ENCODE data around the gene CLRN3. TPM values are rescaled to one million over a fixed set of nuclear protein-coding genes. Genes with fewer than 3 reads are reported as not detected.

Gene CLRN3
- total RNA-seq, 1 donor from 2014 or later: not detected

DNA sequence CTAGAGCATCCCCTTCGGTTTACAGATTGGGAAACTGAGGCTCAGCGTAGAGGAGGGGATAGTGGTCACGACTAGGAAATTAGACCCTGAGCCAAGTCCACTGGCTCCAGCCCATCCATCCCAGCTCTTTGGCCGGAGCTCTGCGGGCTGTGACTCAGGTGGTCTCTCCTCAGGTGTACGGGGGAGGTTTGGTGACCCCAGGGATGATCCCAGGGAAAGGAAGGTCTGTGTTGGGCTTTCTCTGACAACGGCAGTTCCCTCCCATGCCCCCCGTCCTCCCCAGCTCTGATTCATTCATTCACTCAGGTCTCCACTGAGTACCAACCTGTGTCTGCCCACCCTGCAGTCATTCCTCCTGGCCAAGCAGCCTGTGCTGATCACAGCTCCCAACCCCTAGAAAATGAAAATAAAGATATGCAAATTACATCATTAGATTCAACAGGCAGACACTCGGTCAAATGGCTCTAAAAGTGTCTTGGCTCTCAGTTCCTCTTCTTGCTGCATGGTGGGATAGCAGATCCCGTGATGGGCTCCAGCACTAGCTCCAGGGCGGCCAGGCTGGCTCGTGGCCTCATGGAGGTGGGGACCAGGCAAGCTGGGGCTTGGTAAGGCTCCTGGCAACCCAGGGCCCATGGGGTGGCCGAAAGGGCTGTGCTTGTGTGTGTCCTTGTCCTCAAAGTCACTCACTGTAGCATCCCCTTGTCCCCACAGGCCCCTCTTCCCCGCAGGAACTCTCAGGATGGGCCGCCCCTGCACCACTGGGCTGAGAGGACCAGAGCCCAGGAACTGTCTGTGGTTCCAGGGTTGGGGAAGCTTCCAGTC lies 37.8 kb downstream of the CLRN3 start:
- intact Hi-C loops (cut with DNase I): loop anchor here (2.0 kb wide), 1 partner anchor 138 kb away; no protein-coding TSS in a partner anchor
- DNase-seq (ENCODE audit: low spot score): no peak

DNA sequence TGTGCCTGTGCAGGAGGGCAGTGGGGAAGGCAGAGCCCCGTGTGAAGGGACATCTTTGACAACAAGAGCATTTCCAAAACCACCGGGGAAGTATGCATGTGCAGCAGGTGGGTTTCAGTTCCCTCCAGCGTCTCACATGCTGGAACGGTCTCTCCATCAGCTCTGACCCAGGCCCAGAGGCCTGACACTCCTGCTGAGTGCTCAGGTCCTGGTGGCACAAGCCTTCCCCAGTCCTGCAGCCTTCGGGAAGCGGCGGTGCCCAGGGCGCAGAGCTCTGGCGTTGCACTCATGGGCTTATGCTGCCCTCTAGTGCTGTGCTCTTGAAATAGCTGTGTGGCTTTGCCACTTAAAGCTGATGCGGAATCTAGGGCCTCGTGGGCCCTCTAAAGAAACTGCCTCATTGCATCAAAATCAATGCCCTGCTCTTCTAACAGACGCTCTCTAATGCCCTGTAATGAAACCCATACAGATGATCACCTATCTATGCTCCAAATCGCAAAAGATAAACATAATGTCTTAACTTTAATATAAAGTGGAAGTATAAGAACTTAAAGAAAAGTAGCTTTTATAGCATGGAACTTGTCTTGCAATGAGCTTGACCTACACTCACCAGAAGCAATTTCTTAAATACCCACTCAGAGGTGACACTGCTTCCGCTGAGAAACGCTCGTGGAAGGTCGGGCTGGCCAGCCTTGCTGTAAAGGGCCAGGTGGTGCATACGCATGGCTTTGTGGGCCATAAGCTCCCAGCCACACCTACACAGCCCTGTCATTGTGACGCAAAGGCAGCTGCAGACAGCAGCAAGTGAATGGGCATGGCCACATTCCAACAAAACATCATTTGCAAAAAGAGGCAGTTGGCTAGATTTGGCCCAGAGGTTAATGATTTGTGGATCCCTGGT lies 38.6 kb downstream of the CLRN3 start:
- no peak for DNase-seq (ENCODE audit: low spot score)
- intact Hi-C loops (cut with DNase I): loop anchor here (2.0 kb wide), 1 partner anchor 137 kb away; no protein-coding TSS in a partner anchor

DNA sequence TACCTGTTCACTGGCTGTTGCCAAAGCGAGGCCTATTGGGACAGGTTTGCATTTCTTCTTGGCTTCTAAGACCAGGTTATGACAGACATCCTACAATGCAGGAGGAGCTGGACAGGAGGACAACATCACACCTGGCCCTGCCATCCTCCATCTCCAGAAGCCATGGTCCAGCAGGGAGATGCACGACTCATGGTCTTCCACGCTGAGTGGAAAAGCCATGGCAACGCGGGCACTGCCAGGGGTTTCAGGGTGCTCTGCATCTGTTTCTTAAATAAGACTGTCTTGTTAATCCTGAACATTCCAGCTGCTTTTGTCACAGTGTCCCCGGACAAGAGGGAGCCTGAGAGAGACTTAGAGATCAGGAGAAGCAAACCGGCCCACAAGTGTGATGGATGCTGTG lies 40.3 kb downstream of the CLRN3 start:
- intact Hi-C loops (cut with DNase I): no loop called here
- no peak for DNase-seq (ENCODE audit: low spot score)

DNA sequence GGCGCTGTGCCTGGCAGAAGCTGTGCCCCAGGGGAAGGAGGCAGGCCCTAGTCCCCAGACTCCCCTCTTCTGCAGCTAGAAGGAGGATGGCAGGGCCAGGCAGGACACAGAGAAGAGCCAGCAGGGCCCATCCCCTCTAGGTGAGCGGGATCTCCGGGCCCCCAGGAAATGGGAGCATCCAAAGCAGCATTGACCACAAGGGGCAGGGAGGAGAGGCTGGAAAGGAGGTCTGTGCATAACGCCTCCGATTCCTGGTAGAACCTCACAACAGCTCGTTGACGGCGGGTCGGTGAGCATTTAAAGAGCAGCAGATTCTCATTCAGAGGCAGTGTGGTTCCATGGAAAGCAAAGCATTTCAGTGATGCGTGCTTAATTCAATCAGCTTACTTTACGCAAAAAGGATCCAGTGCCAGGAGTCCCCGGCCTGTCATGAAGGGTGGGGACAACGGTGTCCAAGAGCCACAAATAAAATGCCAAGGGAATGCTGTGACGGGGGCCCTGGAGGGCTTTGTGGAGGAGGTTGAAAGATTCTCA lies 41.0 kb downstream of the CLRN3 start:
- intact Hi-C loops (cut with DNase I): no loop called here
- no peak for DNase-seq (ENCODE audit: low spot score)

DNA sequence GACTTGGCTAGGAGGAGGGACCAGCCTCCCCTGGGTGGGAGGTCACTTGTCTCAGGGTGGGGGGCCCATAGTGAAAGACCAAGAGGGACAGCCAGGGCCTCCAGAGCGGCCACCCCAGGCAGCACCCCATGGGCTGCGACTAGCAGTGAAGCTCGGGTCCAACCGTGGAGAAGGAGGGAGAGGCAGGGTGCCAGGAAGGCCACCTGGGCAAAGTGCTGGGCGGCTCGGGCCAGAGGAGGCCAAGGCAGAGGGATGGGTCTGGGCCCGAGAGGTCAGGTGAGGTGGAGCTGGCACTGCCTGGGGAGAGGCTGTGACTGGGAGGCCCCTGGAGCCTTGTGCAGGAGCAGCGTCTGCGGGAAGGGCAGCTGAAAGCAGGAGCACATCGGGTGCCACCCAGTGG lies 41.8 kb downstream of the CLRN3 start:
- no peak for DNase-seq (ENCODE audit: low spot score)
- intact Hi-C loops (cut with DNase I): no loop called here

DNA sequence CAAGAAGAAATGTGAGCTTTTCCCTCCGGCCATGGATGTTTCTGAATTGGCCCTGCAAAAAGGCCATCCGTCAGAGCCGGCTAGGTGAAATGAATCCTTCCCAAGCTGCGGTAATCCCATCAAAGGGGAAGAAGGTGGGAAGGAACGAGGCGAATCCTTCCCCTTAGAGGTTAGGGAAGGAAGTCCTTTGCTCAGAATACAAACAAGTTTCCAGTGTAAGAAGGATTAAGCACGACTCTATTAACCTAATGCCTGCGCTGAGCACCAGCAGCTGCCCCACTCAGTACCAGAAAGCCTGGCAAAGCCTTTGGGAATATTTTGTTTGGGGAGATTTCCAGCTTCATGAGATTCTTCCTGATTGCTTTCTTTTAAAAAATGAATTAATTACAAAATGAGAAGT lies 42.8 kb downstream of the CLRN3 start:
- DNase-seq (ENCODE audit: low spot score): no peak
- intact Hi-C loops (cut with DNase I): no loop called here

DNA sequence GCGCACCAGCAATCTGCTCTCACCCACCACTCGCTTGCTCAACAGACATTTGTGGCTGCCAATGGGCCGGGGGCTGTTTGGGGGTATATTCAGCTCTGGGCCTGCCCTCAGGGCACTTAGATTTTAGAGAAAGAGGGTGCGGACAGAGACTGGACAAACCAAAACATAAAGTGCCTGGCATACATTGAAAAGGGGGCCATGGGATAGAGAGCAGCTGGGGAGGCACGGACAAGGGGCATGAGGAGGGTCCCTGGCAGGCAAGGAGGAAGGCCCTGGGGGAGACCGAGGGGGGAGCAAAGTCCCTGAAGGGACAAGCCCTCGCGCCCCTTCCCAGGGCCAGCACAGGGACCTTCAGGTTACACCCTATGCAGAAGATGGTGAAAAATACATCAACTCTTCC lies 43.5 kb downstream of the CLRN3 start:
- intact Hi-C loops (cut with DNase I): no loop called here
- no peak for DNase-seq (ENCODE audit: low spot score)

DNA sequence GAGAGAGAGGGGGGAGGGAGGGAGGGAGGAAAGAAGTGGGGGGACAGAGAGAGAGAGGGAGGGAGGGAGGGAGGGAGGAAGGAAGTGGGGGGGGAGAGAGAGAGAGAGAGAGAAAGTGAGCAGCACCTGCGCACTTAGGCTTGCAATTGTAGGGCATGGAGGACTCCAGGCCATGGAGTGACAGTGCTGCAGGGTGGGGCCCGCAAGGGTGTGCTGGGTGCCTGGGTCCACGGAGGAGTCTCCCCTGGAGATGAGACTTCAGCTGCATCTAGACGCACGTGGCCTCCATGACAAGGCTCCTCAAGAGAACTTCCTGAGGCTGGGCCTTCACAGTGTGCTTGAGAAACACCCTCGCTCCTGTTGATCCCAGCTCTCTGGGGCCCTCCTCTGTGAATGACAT lies 44.5 kb downstream of the CLRN3 start:
- no peak for DNase-seq (ENCODE audit: low spot score)
- intact Hi-C loops (cut with DNase I): no loop called here

DNA sequence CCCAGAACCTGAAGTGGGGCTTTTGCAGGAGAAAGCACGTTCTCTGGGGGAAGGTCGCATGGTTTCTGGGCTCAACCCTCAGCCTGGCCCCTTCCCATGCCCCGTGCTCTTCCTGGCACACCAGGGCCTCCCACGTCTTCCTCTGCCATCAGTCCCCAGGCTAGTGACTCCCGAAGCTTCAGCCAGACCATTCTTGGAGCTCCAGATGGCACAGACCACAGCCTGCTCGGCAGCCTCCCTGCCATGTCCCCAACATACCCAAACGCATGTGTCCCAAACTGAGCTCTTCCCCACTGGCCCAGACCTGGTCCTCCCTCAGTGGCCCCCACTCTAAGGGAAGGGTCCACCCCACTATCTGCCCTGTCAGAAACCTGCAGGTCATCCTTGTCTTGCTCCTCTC lies 47.0 kb downstream of the CLRN3 start:
- no peak for DNase-seq (ENCODE audit: low spot score)
- intact Hi-C loops (cut with DNase I): no loop called here

DNA sequence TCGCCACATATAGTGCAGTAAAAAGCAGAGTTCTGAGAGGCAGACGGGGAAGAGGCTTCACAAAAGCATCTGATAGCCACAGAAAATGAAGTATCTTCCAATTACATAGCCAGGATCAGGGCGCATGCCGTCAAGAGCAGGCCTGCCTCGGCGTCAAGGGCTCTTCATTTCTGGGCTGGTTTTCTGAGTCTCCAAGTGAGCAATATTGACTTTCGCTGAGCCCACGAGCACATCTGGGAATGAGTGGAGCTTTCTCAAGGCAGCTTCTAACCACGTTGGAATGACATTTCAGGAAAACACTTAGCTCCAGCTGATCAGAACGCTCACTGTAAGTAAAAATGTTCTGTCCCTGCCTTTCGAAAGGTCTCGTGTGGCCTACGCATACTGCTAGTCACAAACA lies 51.9 kb downstream of the CLRN3 start:
- DNase-seq (ENCODE audit: low spot score): no peak

DNA sequence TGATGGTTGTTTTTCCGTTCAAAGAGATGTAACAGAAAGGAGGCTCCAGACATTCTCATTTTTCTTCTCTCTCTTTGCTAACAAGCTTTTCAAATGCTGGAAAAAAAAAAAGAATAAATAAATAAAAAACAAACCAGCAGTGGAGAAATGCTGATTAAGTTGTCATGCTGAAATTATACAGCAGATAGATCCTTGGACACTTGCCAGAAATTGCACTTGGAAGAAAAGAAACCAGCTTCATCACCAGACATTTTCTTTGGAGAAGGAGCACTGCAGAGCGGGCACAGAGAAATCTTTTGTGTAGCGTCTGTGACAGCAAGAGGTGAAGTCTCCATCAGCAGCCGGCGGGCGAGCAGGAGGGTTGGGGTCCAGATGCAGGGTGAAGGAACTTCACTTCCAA lies 55.8 kb downstream of the CLRN3 start:
- no peak for DNase-seq (ENCODE audit: low spot score)
- intact Hi-C loops (cut with DNase I): no loop called here

More for the DNA sequence above, 51.9 kb downstream of the CLRN3 start:
- intact Hi-C loops (cut with DNase I): no loop called here

DNA sequence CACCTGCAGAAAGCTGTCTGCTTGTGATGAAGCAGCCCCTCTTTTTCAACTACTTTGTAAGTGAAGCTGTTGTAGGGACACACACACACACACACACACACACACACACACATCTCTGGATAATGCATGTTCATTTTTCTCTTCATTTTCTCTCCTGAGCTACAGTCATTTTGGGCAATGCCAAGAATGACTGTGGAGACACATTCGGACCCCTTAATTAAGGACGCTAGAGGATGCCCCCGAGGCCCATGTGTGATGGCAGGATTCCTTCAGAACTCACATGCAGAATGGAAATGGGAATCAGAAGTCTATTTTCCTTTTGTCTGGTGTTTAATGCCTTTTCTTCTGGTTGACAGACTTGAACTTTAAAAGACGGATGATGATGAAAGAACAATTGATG lies 56.6 kb downstream of the CLRN3 start:
- DNase-seq (ENCODE audit: low spot score): no peak
- intact Hi-C loops (cut with DNase I): no loop called here

DNA sequence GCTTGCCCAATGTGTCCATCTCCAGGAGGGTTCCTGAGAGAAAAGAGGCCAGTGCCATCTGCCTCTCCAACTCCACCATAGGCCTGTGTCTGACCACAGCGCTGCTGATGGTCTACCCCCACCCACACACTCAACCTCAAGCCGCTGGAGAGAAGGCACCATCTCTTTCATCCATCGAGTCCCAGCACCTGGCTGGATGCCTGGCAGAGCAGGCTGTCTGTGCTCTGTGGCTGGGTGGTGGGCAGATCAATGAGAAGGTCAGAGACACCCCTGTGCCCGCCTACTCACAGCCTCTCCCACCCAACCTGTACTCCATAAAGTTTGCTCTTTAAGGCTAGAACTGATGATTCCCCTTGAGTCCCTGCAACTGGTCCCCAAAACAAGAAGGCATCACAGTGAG lies 58.0 kb downstream of the CLRN3 start:
- no peak for DNase-seq (ENCODE audit: low spot score)
- intact Hi-C loops (cut with DNase I): no loop called here

DNA sequence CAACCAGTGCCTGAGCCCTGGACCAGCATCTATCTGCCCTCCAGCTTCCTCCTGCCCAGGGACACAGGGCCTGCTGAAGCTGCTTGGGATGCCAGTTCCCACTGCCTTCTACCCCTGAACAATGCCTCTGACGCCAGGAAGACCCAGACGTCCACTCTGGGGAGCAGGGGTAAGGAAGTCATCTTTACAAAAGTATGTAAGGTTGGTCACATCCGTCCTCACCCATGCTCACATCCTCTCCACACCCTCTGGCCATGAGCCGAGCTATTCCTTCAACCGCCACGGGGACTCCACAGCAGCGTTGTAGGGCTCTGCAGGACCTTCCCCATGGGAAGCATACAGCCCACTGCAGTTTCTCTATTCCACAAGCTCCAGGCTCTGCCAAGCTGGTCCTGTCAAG lies 58.5 kb downstream of the CLRN3 start:
- DNase-seq (ENCODE audit: low spot score): peak; percentile 79
- intact Hi-C loops (cut with DNase I): no loop called here

DNA sequence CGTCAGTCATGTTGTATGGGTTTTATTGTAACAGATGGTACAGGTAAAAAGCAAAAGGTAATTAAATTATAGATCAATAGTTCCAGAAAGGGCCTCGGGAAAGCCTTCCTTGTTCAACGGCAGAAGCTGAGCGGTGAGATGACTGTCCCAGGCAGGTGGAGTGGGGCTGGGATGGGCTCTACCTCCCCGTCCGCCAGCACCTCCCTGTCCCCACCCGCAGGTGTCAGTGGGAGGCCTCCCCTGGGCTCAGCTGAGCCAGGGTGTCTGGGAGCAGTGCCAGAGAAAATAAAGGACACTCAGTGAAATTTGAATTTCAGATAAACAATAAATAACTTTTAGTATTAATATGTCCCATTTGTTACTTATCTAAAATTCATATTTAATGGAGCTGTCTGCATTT lies 58.9 kb downstream of the CLRN3 start:
- intact Hi-C loops (cut with DNase I): no loop called here
- DNase-seq (ENCODE audit: low spot score): no peak

DNA sequence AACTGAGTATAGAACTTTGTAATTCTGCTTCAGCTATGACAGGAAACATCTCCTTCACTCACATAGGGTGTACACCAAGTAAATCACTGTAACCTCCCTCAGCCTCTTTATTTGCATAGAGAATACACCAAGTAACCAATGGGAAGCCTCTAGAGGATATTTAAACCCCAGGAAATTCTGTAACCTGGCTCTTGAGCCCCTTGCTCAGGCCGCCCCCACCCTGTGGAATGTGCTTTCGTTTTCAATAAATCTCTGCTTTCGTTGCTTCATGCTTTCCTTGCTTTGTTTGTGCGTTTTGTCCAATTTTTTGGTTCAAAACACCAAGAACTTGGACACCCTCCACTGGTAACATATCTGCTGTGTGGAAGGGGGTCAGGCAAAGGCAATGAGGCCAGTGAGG lies 60.2 kb downstream of the CLRN3 start:
- DNase-seq (ENCODE audit: low spot score): no peak
- intact Hi-C loops (cut with DNase I): no loop called here

DNA sequence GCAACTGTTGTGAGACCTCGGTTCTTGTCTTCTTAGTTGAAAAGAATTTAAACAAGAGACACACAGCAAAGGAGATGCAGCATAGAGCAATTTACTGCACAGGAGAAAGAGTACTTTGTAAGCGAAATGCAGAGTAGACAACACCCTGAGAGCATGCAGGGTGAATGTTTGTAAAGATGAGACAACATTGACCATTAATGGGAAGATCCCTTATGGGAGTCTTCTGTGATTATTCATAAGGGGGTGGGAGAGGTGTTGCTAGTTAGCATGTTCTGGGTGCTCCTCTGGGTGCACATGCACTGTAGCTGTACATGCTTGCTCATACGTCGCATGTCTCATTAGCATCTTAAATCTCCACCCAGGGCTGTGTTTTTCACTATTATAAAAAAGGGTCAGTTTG lies 62.3 kb downstream of the CLRN3 start:
- intact Hi-C loops (cut with DNase I): no loop called here
- no peak for DNase-seq (ENCODE audit: low spot score)

All from cardiac septum (tissue), 1 donor.